ENCODE measurements around the gene GARIN3. TPM values are rescaled to one million over a fixed set of nuclear protein-coding genes. Genes with fewer than 3 reads are reported as not detected.

GARIN3 gene
- polyA plus RNA-seq, 4 donors, result not detected

- Histone ChIP-seq H3K36me3 (ENCODE audit: control insufficient read depth in 3 of 3, insufficient read depth in 2 of 3, low read depth in 1 of 3, low read length in 3 of 3) (no peaks in the 10 kb centered on the region), H3K9me3 (ENCODE audit: control insufficient read depth in 2 of 2, insufficient read depth in 1 of 2, low read depth in 1 of 2, low read length in 1 of 2) (no peaks in the 10 kb centered on the region), H3K4me1 (ENCODE audit: control insufficient read depth in 3 of 3, insufficient read depth in 2 of 3, low read depth in 1 of 3, low read length in 2 of 3) (no peaks in the 10 kb centered on the region), H3K4me3 (ENCODE audit: low read depth in 1 of 3, low read length in 3 of 3) (no peak overlapping the region), H3K27ac (ENCODE audit: low read depth in 1 of 3, low read length in 2 of 3) (no peak overlapping the region), H3K27me3 (ENCODE audit: control insufficient read depth in 3 of 3, insufficient read depth in 3 of 3, low read length in 3 of 3) (peaks cover 0 to 3% (median 0%) of the 10 kb centered on the region in 3 donors)
- 79 to 92% (median 89%) methylated on average over 4 of the region's 4 CpGs for WGBS, 3 donors
- FAIRE-seq, result no peak
- no peak for DNase-seq
These were observed 803 bp downstream of the GARIN3 start for GRCh38 chr5:157165261-157165660.

DNA sequence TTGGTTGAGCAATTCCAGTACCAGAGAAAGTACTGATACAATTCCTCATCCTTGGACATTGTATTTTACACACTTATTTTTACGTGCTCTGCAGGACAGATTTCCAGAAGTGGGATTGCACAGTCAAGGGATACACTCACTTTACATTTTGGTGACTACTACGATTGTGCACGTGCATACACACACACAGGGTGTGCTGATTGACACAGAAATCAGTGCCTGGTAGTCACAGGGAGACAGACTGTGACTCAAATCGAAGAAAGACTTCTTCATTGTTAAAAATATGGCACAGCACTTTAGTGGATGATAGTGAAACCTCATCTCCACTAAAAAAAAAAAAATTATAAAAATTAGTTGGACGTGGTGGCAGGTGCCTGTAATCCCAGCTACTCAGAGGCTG, 1.5 kb downstream of the GARIN3 start:
- Histone ChIP-seq H3K27me3 (ENCODE audit: control insufficient read depth in 3 of 3, insufficient read depth in 3 of 3, low read length in 3 of 3) (peaks cover 0 to 3% (median 0%) of the 10 kb centered on the region in 3 donors), H3K4me1 (ENCODE audit: control insufficient read depth in 3 of 3, insufficient read depth in 2 of 3, low read depth in 1 of 3, low read length in 2 of 3) (no peaks in the 10 kb centered on the region), H3K9me3 (ENCODE audit: control insufficient read depth in 2 of 2, insufficient read depth in 1 of 2, low read depth in 1 of 2, low read length in 1 of 2) (no peaks in the 10 kb centered on the region), H3K36me3 (ENCODE audit: control insufficient read depth in 3 of 3, insufficient read depth in 2 of 3, low read depth in 1 of 3, low read length in 3 of 3) (no peaks in the 10 kb centered on the region), H3K4me3 (ENCODE audit: low read depth in 1 of 3, low read length in 3 of 3) (no peak overlapping the region), H3K27ac (ENCODE audit: low read depth in 1 of 3, low read length in 2 of 3) (no peak overlapping the region)
- FAIRE-seq, result no peak
- DNase-seq, result no peak
- 60 to 80% (median 66%) methylated on average over 5 of the region's 5 CpGs for WGBS, 3 donors

GRCh38 chr5:157162919-157163510, 3.0 kb downstream of the GARIN3 start:
- DNase-seq, result no peak
- Histone ChIP-seq H3K9me3 (ENCODE audit: control insufficient read depth in 2 of 2, insufficient read depth in 1 of 2, low read depth in 1 of 2, low read length in 1 of 2) (no peaks in the 10 kb centered on the region), H3K4me1 (ENCODE audit: control insufficient read depth in 3 of 3, insufficient read depth in 2 of 3, low read depth in 1 of 3, low read length in 2 of 3) (no peaks in the 10 kb centered on the region), H3K4me3 (ENCODE audit: low read depth in 1 of 3, low read length in 3 of 3) (no peak overlapping the region), H3K36me3 (ENCODE audit: control insufficient read depth in 3 of 3, insufficient read depth in 2 of 3, low read depth in 1 of 3, low read length in 3 of 3) (no peaks in the 10 kb centered on the region), H3K27ac (ENCODE audit: low read depth in 1 of 3, low read length in 2 of 3) (no peak overlapping the region), H3K27me3 (ENCODE audit: control insufficient read depth in 3 of 3, insufficient read depth in 3 of 3, low read length in 3 of 3) (peaks cover 0 to 3% (median 0%) of the 10 kb centered on the region in 3 donors)
- FAIRE-seq, result no peak
- WGBS, 3 donors, result 89 to 95% (median 92%) methylated on average over 12 of the region's 12 CpGs

- FAIRE-seq, result no peak
- WGBS, 3 donors, result 87 to 92% (median 90%) methylated on average over 6 of the region's 6 CpGs
- Histone ChIP-seq H3K36me3 (ENCODE audit: control insufficient read depth in 3 of 3, insufficient read depth in 2 of 3, low read depth in 1 of 3, low read length in 3 of 3) (no peaks in the 10 kb centered on the region), H3K4me1 (ENCODE audit: control insufficient read depth in 3 of 3, insufficient read depth in 2 of 3, low read depth in 1 of 3, low read length in 2 of 3) (peaks cover 0 to 4% (median 0%) of the 10 kb centered on the region in 3 donors), H3K27ac (ENCODE audit: low read depth in 1 of 3, low read length in 2 of 3) (no peak overlapping the region), H3K27me3 (ENCODE audit: control insufficient read depth in 3 of 3, insufficient read depth in 3 of 3, low read length in 3 of 3) (peaks cover 0 to 3% (median 0%) of the 10 kb centered on the region in 3 donors), H3K9me3 (ENCODE audit: control insufficient read depth in 2 of 2, insufficient read depth in 1 of 2, low read depth in 1 of 2, low read length in 1 of 2) (no peaks in the 10 kb centered on the region), H3K4me3 (ENCODE audit: low read depth in 1 of 3, low read length in 3 of 3) (no peak overlapping the region)
- DNase-seq, result no peak
These were observed 4.1 kb downstream of the GARIN3 start for GRCh38 chr5:157161996-157162395.

DNA sequence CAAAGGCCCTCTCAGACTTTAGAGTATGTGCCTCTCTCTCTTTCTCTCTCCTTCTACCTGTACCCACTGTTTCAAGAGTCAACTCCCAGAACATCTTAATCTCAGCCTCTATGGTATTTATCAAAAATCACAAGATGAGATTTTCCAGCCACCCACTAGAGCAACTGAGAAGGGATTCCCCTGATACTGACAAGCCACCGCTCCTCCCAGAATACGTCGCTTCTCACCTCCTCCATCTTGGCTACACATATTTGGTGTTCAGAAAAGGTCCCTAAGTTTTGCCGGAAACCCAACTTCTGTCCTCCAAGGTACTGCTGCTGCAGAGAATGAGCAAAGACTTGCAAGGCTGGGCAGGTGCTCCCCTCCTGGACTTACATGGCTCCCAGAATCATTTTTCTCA, 6.1 kb downstream of the GARIN3 start:
- 79 to 88% (median 84%) methylated on average over 4 of the region's 4 CpGs for WGBS, 3 donors
- Histone ChIP-seq H3K27ac (ENCODE audit: low read depth in 1 of 3, low read length in 2 of 3) (no peak overlapping the region), H3K9me3 (ENCODE audit: control insufficient read depth in 2 of 2, insufficient read depth in 1 of 2, low read depth in 1 of 2, low read length in 1 of 2) (no peaks in the 10 kb centered on the region), H3K4me3 (ENCODE audit: low read depth in 1 of 3, low read length in 3 of 3) (no peak overlapping the region), H3K4me1 (ENCODE audit: control insufficient read depth in 3 of 3, insufficient read depth in 2 of 3, low read depth in 1 of 3, low read length in 2 of 3) (peaks cover 0 to 4% (median 0%) of the 10 kb centered on the region in 3 donors), H3K27me3 (ENCODE audit: control insufficient read depth in 3 of 3, insufficient read depth in 3 of 3, low read length in 3 of 3) (no peaks in the 10 kb centered on the region), H3K36me3 (ENCODE audit: control insufficient read depth in 3 of 3, insufficient read depth in 2 of 3, low read depth in 1 of 3, low read length in 3 of 3) (no peaks in the 10 kb centered on the region)
- DNase-seq (no peak), FAIRE-seq (no peak)

DNA sequence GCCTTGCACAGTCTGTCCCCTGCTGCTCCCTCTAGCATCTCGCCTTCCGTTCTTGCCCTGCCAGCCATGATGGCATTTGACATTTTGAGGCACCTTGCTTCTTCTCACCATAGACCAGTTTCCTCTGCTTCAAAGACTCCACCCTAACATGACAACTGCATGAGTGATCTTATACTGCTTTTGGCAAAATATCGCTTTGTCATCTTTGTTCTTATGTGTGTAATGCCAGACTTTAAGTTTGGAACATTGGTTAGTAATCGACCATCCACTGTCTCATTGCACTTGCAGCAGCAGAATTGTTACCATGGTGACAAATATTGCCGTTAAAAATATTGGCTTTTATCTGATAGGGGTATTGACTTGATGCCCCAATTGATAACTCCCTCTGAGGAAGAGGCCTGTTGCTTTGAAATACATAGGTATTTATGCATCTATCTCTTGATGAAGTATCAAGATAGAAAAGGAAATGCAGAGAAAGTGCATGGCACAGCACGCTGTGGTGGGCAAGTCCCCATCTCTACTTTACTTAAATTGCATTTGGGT, 6.8 kb downstream of the GARIN3 start:
- Histone ChIP-seq H3K36me3 (ENCODE audit: control insufficient read depth in 3 of 3, insufficient read depth in 2 of 3, low read depth in 1 of 3, low read length in 3 of 3) (no peaks in the 10 kb centered on the region), H3K9me3 (ENCODE audit: control insufficient read depth in 2 of 2, insufficient read depth in 1 of 2, low read depth in 1 of 2, low read length in 1 of 2) (no peaks in the 10 kb centered on the region), H3K27me3 (ENCODE audit: control insufficient read depth in 3 of 3, insufficient read depth in 3 of 3, low read length in 3 of 3) (no peaks in the 10 kb centered on the region), H3K27ac (ENCODE audit: low read depth in 1 of 3, low read length in 2 of 3) (no peak overlapping the region), H3K4me1 (ENCODE audit: control insufficient read depth in 3 of 3, insufficient read depth in 2 of 3, low read depth in 1 of 3, low read length in 2 of 3) (peaks cover 0 to 4% (median 0%) of the 10 kb centered on the region in 3 donors), H3K4me3 (ENCODE audit: low read depth in 1 of 3, low read length in 3 of 3) (no peak overlapping the region)
- no peak for FAIRE-seq
- 71 to 78% (median 75%) methylated on average over 6 of the region's 6 CpGs for WGBS, 3 donors
- no peak for DNase-seq

GRCh38 chr5:157157293-157157891, 8.7 kb downstream of the GARIN3 start:
- FAIRE-seq (no peak), DNase-seq (peak; percentile 42 to 74)
- H3K4me3 ChIP-seq (ENCODE audit: low read depth in 1 of 3, low read length in 3 of 3), result no peak overlapping the region
- H3K27me3 ChIP-seq (ENCODE audit: control insufficient read depth in 3 of 3, insufficient read depth in 3 of 3, low read length in 3 of 3), result no peaks in the 10 kb centered on the region
- no peaks in the 10 kb centered on the region for H3K36me3 ChIP-seq (ENCODE audit: control insufficient read depth in 3 of 3, insufficient read depth in 2 of 3, low read depth in 1 of 3, low read length in 3 of 3)
- H3K27ac ChIP-seq (ENCODE audit: low read depth in 1 of 3, low read length in 2 of 3), result peak overlapping the region in 1 of 3 donors; percentile 25
- WGBS, 3 donors, result 11 to 72% (median 27%) methylated on average over 1 of the region's 1 CpG
- H3K9me3 ChIP-seq (ENCODE audit: control insufficient read depth in 2 of 2, insufficient read depth in 1 of 2, low read depth in 1 of 2, low read length in 1 of 2), result no peaks in the 10 kb centered on the region
- H3K4me1 ChIP-seq (ENCODE audit: control insufficient read depth in 3 of 3, insufficient read depth in 2 of 3, low read depth in 1 of 3, low read length in 2 of 3), result peaks cover 0 to 4% (median 0%) of the 10 kb centered on the region in 3 donors

- DNase-seq (no peak), FAIRE-seq (no peak)
- Histone ChIP-seq H3K4me1 (ENCODE audit: control insufficient read depth in 3 of 3, insufficient read depth in 2 of 3, low read depth in 1 of 3, low read length in 2 of 3) (peaks cover 0 to 4% (median 0%) of the 10 kb centered on the region in 3 donors), H3K27ac (ENCODE audit: low read depth in 1 of 3, low read length in 2 of 3) (no peak overlapping the region), H3K36me3 (ENCODE audit: control insufficient read depth in 3 of 3, insufficient read depth in 2 of 3, low read depth in 1 of 3, low read length in 3 of 3) (no peaks in the 10 kb centered on the region), H3K9me3 (ENCODE audit: control insufficient read depth in 2 of 2, insufficient read depth in 1 of 2, low read depth in 1 of 2, low read length in 1 of 2) (no peaks in the 10 kb centered on the region), H3K27me3 (ENCODE audit: control insufficient read depth in 3 of 3, insufficient read depth in 3 of 3, low read length in 3 of 3) (no peaks in the 10 kb centered on the region), H3K4me3 (ENCODE audit: low read depth in 1 of 3, low read length in 3 of 3) (no peak overlapping the region)
- WGBS, 3 donors, result 72 to 80% (median 77%) methylated on average over 3 of the region's 3 CpGs
These were observed 10.8 kb downstream of the GARIN3 start for GRCh38 chr5:157155297-157155696.

Measured in small intestine (tissue), 7 donors.